Fibroblast of lung (primary cell): ENCODE measurements around the gene IL17B. TPM values are rescaled to one million over a fixed set of nuclear protein-coding genes. Genes with fewer than 3 reads are reported as not detected.

ENCODE experiments used
- DNase-seq, 2 donors: peaks; one replicate each; pipeline versions ENCODE4 v3.0.0 to v3.0.0-alpha.2; 2010; ENCODE audit warnings: low read depth in 2 of 2
- H2AFZ ChIP-seq: 2 replicates; pipeline ENCODE4 v1.5.1; 2012; ENCODE audit warnings: low read length, control low read depth, inconsistent platforms
- H3K27ac ChIP-seq: 2 replicates; pipeline ENCODE4 v1.5.1; 2011; ENCODE audit warnings: low read length, control low read depth; ENCODE audit not compliant: insufficient read depth
- H3K27me3 ChIP-seq: 2 replicates; pipeline ENCODE4 v1.5.1; 2011; ENCODE audit warnings: mild to moderate bottlenecking, low read length; ENCODE audit not compliant: control insufficient read depth, insufficient read depth
- H3K36me3 ChIP-seq: 2 replicates; pipeline ENCODE4 v1.5.1; 2011; ENCODE audit warnings: low read length; ENCODE audit not compliant: control insufficient read depth, insufficient read depth
- H3K4me1 ChIP-seq: 2 replicates; pipeline ENCODE4 v1.5.1; 2011; ENCODE audit warnings: low read length; ENCODE audit not compliant: control insufficient read depth, insufficient read depth; ENCODE audit errors: extremely low read depth
- H3K4me2 ChIP-seq: 2 replicates; pipeline ENCODE4 v1.5.1; 2011; ENCODE audit warnings: low read length, control low read depth; ENCODE audit not compliant: insufficient read depth; ENCODE audit errors: extremely low read depth
- H3K4me3 ChIP-seq, 4 experiments: fragments of 200-600 bp in 1 of 4; sonication (generic) in 1 of 4; replicated peaks in 1 of 4; 2 replicates each; pipeline ENCODE4 v1.5.1; 2011 to 2016; ENCODE audit warnings: low read length in 4 of 4, low read depth in 3 of 4, mild to moderate bottlenecking in 3 of 4, control low read depth in 2 of 4, inconsistent platforms in 1 of 4, mixed read lengths in 1 of 4; ENCODE audit not compliant: insufficient read depth in 1 of 4; ENCODE audit errors: control extremely low read depth in 1 of 4
- H3K79me2 ChIP-seq: 2 replicates; pipeline ENCODE4 v1.5.1; 2012; ENCODE audit warnings: mild to moderate bottlenecking, low read length, inconsistent platforms; ENCODE audit not compliant: control insufficient read depth, insufficient read depth
- H3K9ac ChIP-seq: 2 replicates; pipeline ENCODE4 v1.5.1; 2011; ENCODE audit warnings: mild to moderate bottlenecking, low read length, control low read depth; ENCODE audit not compliant: insufficient read depth
- H3K9me3 ChIP-seq: 2 replicates; pipeline ENCODE4 v1.5.1; 2012; ENCODE audit warnings: low read depth, low read length; ENCODE audit not compliant: control insufficient read depth, insufficient read depth
- H4K20me1 ChIP-seq: 2 replicates; pipeline ENCODE4 v1.5.1; 2011; ENCODE audit warnings: low read length; ENCODE audit not compliant: control insufficient read depth, insufficient read depth; ENCODE audit errors: extremely low read depth
- EZH2 ChIP-seq: IDR thresholded peaks from 2 replicates; pipeline ENCODE4 v1.5.1; 2012; ENCODE audit warnings: low read length, control low read depth, mild to moderate bottlenecking; ENCODE audit errors: missing control alignments
- polyA plus RNA-seq, 2 donors: library from polyadenylated mRNA; depleted of rRNA in 1 of 2; stranded (reverse) in 1 of 2; unstranded in 1 of 2; fragments of >200 nt; gene quantifications; 2 replicates each; pipeline ENCODE4 v1.2.1, GENCODE V29; 2011 to 2012; ENCODE audit warnings: missing spikeins in 1 of 2
- total RNA-seq: library from RNA; depleted of rRNA; stranded (reverse); fragments of >200 nt; gene quantifications from 2 replicates; pipeline ENCODE4 v1.2.1, GENCODE V29; 2014
- TF ChIP-seq, protein P1 (sequence below), 2 donors: IDR thresholded peaks in 1 of 2; conservative IDR thresholded peaks in 1 of 2; 1 replicate in 1 of 2; 2 replicates in 1 of 2; pipeline ENCODE4 v1.5.1; 2011 to 2012; ENCODE audit warnings: low read length in 2 of 2, control low read depth in 1 of 2, inconsistent platforms in 1 of 2, low read depth in 1 of 2, mild to moderate bottlenecking in 1 of 2

Gene IL17B
- total and polyA plus RNA-seq, 2 donors (not counting 1 experiment from before 2014, with no cell fraction given) = 0.34 TPM; not detected in 1

DNA sequence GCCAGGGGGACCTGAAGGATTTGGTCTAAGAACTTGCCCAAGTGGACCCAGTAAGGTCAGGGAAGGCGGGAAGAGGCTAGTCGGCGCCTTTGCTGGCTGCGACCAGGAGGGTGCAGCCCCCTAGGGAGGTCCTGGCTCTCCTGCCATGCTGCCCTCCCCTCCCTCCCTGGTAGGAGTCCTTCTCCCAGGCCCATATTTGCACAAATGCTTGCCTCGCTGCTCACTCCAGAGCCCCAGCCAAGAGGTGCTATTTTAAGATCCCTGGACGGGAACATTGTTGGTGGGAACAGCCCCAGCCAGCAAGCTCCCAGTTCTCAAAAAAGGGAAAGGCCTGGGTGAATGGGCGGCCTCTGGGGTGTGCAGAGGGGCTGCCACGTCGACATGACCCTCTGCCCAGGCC, 4.3 kb upstream of the IL17B start:
- Histone ChIP-seq H4K20me1 (no peaks in the 10 kb centered on the region), H3K4me3 (no peak overlapping the region), H3K4me1 (peaks cover 33% of the 10 kb centered on the region), H3K36me3 (no peaks in the 10 kb centered on the region), H3K9me3 (no peaks in the 10 kb centered on the region), H3K79me2 (no peaks in the 10 kb centered on the region), H2AFZ (no peak overlapping the region), H3K27me3 (no peaks in the 10 kb centered on the region), H3K27ac (no peak overlapping the region), H3K9ac (peak overlapping the region; percentile 18), H3K4me2 (no peak overlapping the region)
- TF ChIP-seq, protein P1, sequence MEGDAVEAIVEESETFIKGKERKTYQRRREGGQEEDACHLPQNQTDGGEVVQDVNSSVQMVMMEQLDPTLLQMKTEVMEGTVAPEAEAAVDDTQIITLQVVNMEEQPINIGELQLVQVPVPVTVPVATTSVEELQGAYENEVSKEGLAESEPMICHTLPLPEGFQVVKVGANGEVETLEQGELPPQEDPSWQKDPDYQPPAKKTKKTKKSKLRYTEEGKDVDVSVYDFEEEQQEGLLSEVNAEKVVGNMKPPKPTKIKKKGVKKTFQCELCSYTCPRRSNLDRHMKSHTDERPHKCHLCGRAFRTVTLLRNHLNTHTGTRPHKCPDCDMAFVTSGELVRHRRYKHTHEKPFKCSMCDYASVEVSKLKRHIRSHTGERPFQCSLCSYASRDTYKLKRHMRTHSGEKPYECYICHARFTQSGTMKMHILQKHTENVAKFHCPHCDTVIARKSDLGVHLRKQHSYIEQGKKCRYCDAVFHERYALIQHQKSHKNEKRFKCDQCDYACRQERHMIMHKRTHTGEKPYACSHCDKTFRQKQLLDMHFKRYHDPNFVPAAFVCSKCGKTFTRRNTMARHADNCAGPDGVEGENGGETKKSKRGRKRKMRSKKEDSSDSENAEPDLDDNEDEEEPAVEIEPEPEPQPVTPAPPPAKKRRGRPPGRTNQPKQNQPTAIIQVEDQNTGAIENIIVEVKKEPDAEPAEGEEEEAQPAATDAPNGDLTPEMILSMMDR (conservative IDR thresholded peaks at IDR 0.05 in 1 of 2, IDR thresholded peaks at IDR 0.05 in 1 of 2; ENCODE audit: low read depth in 1 of 2, low read length in 2 of 2) = no peak
- no peak for TF ChIP-seq EZH2
- peak in 1 of 2 donors; percentile 49 for DNase-seq

- H3K79me2 ChIP-seq = no peaks in the 10 kb centered on the region
- no peaks in the 10 kb centered on the region for H4K20me1 ChIP-seq
- no peak overlapping the region for H3K4me3 ChIP-seq
- no peak for DNase-seq
- TF ChIP-seq EZH2 = no peak
- TF ChIP-seq, protein P1 (conservative IDR thresholded peaks at IDR 0.05 in 1 of 2, IDR thresholded peaks at IDR 0.05 in 1 of 2; ENCODE audit: low read depth in 1 of 2, low read length in 2 of 2) = no peak
- H3K9ac ChIP-seq = no peak overlapping the region
- no peaks in the 10 kb centered on the region for H3K36me3 ChIP-seq
- no peaks in the 10 kb centered on the region for H3K9me3 ChIP-seq
- no peak overlapping the region for H3K4me2 ChIP-seq
- H3K27ac ChIP-seq = peak overlapping the region; percentile 6
- H2AFZ ChIP-seq = no peak overlapping the region
- peaks cover 31% of the 10 kb centered on the region for H3K4me1 ChIP-seq
- H3K27me3 ChIP-seq = no peaks in the 10 kb centered on the region
These were observed 3.6 kb upstream of the IL17B start for GRCh38 chr5:149382517-149383220.

DNA sequence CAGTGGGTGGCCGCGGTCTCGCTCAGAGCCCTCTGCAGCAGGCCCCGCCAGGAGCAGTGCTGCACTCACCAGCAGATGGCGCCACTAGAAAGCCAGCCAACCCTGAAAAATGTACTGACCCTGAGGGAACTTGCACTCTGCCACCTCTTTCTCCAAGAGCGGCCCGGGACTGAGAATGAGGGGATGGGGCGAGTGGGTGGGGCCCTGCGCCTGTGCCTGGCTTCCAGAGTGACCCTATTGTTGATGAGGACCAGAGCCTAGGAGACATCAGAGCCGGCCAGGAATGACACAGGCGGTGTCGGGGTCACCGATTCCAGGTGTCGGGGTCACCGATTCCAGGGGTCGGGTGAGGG, 2.9 kb upstream of the IL17B start:
- H3K4me2 ChIP-seq = no peak overlapping the region
- H3K9me3 ChIP-seq = no peaks in the 10 kb centered on the region
- H3K4me3 ChIP-seq = no peak overlapping the region
- peak; percentile 52 to 75 for DNase-seq
- H3K4me1 ChIP-seq = peaks cover 31% of the 10 kb centered on the region
- peak overlapping the region; percentile 6 for H3K27ac ChIP-seq
- H3K36me3 ChIP-seq = no peaks in the 10 kb centered on the region
- H3K27me3 ChIP-seq = no peaks in the 10 kb centered on the region
- no peak overlapping the region for H2AFZ ChIP-seq
- H4K20me1 ChIP-seq = no peaks in the 10 kb centered on the region
- TF ChIP-seq EZH2 = no peak
- TF ChIP-seq, protein P1 (conservative IDR thresholded peaks at IDR 0.05 in 1 of 2, IDR thresholded peaks at IDR 0.05 in 1 of 2; ENCODE audit: low read depth in 1 of 2, low read length in 2 of 2) = peak; percentile 78 to 95
- no peak overlapping the region for H3K9ac ChIP-seq
- no peaks in the 10 kb centered on the region for H3K79me2 ChIP-seq
